ENCODE results near the gene FBXW7. TPM values are rescaled to one million over a fixed set of nuclear protein-coding genes. Genes with fewer than 3 reads are reported as not detected.

FBXW7 gene
- polyA plus RNA-seq, 1 of the 3 experiments (the other 2 are of a cell fraction): 7.7 TPM

GRCh38 chr4:152369203-152369901 is 166.5 kb downstream of the FBXW7 start:
- H3K9ac ChIP-seq: no peak overlapping the region

GRCh38 chr4:152368001-152368400 is 167.9 kb downstream of the FBXW7 start:
- Histone ChIP-seq H2AFZ (ENCODE audit: low read depth) (no peak overlapping the region), H3K4me1 (ENCODE audit: control insufficient read depth in 1 of 2, insufficient read depth in 2 of 2, low read depth in 1 of 2, low read length in 1 of 2) (peaks cover 0 to 6% of the 10 kb centered on the region in 2 experiments; a peak in 2 of 4 replicates), H3K27me3 (ENCODE audit: insufficient read depth) (no peaks in the 10 kb centered on the region), H3K4me2 (no peak overlapping the region), H3K9ac (no peak overlapping the region), H3F3A (replicated peaks; ENCODE audit: insufficient read depth) (peaks cover 8% of the 10 kb centered on the region), H3K9me3 (no peaks in the 10 kb centered on the region; the same call in 1 of the 2 replicates), H3K27ac (ENCODE audit: low read depth in 2 of 2, low read length in 1 of 2) (no peak overlapping the region), H3K4me3 (ENCODE audit: low read depth in 2 of 2, low read length in 1 of 2) (no peak overlapping the region), H4K20me1 (ENCODE audit: insufficient read depth) (no peaks in the 10 kb centered on the region; the same call in 1 of the 2 replicates), H3K9me2 (no peaks in the 10 kb centered on the region), H3K79me2 (ENCODE audit: insufficient read depth) (peaks cover 12% of the 10 kb centered on the region; the same call in 1 of the 2 replicates), H3K36me3 (replicated peaks in 1 of 2; ENCODE audit: control insufficient read depth in 1 of 2, insufficient read depth in 2 of 2, low read length in 1 of 2) (peaks cover 0 to 3% of the 10 kb centered on the region in 2 experiments)
- CTCF ChIA-PET: interaction anchor here (0.8 to 1.1 kb wide), 2 partner anchors 11 to 29 kb away, joined by 3 to 4 read pairs; no protein-coding TSS in a partner anchor
- TF ChIP-seq RXRA (IDR thresholded peaks at IDR 0.05; ENCODE audit: borderline replicate concordance, low read depth) (no peak), YY1 (IDR thresholded peaks at IDR 0.05; ENCODE audit: low read depth) (no peak), SIN3A (IDR thresholded peaks at IDR 0.05; ENCODE audit: borderline replicate concordance, low read depth, low read length) (no peak), JUND (IDR thresholded peaks at IDR 0.05) (no peak), ELF1 (IDR thresholded peaks at IDR 0.05) (no peak), MEF2A (IDR thresholded peaks at IDR 0.05; ENCODE audit: borderline replicate concordance, low read depth) (no peak), RCOR1 (IDR thresholded peaks at IDR 0.05; ENCODE audit: low read length) (no peak), SMC3 (IDR thresholded peaks at IDR 0.05; ENCODE audit: low read depth, low read length) (no peak), FOXJ3 (CRISPR knock-in tag; IDR thresholded peaks at IDR 0.05) (no peak), EZH2phosphoT487 (IDR thresholded peaks at IDR 0.05; ENCODE audit: borderline replicate concordance, low read depth) (no peak), RFX5 (IDR thresholded peaks at IDR 0.05; ENCODE audit: low read length) (no peak), FOSL2 (IDR thresholded peaks at IDR 0.05; ENCODE audit: borderline replicate concordance, low read depth) (no peak), TAF1 (IDR thresholded peaks at IDR 0.05; ENCODE audit: borderline replicate concordance, low read depth, low read length) (no peak), GABPA (IDR thresholded peaks at IDR 0.05; ENCODE audit: low read depth) (no peak)
- DNase-seq: no peak
- WGBS (ENCODE audit: low lambda C conversion rate): 94% methylated on average over 3 of the region's 3 CpGs
- POLR2A ChIA-PET: no interaction called here

More at GRCh38 chr4:152369203-152369901, 166.5 kb downstream of the FBXW7 start:
- no peaks in the 10 kb centered on the region for H3K9me2 ChIP-seq
- H3K27me3 ChIP-seq (ENCODE audit: insufficient read depth): no peaks in the 10 kb centered on the region
- H3F3A ChIP-seq (replicated peaks; ENCODE audit: insufficient read depth): peaks cover 1% of the 10 kb centered on the region
- H4K20me1 ChIP-seq (ENCODE audit: insufficient read depth): no peaks in the 10 kb centered on the region
- H2AFZ ChIP-seq (ENCODE audit: low read depth): no peak overlapping the region
- H3K36me3 ChIP-seq (replicated peaks in 1 of 2; ENCODE audit: control insufficient read depth in 1 of 2, insufficient read depth in 2 of 2, low read length in 1 of 2): peaks cover 0 to 3% of the 10 kb centered on the region in 2 experiments
- POLR2A ChIA-PET: no interaction called here
- 92% methylated on average over 8 of the region's 8 CpGs for WGBS (ENCODE audit: low lambda C conversion rate)
- H3K9me3 ChIP-seq: no peaks in the 10 kb centered on the region; the same call in 1 of the 2 replicates
- no peak overlapping the region for H3K27ac ChIP-seq (ENCODE audit: low read depth in 2 of 2, low read length in 1 of 2)
- H3K79me2 ChIP-seq (ENCODE audit: insufficient read depth): peaks cover 15% of the 10 kb centered on the region; the same call in 1 of the 2 replicates
- H3K4me2 ChIP-seq: no peak overlapping the region
- no peaks in the 10 kb centered on the region; a peak in 1 of 4 replicates for H3K4me1 ChIP-seq (ENCODE audit: control insufficient read depth in 1 of 2, insufficient read depth in 2 of 2, low read depth in 1 of 2, low read length in 1 of 2)
- no peak for TF ChIP-seq RCOR1 (IDR thresholded peaks at IDR 0.05; ENCODE audit: low read length)
- TF ChIP-seq MEF2A (IDR thresholded peaks at IDR 0.05; ENCODE audit: borderline replicate concordance, low read depth): no peak
- DNase-seq: no peak
- no peak overlapping the region for H3K4me3 ChIP-seq (ENCODE audit: low read depth in 2 of 2, low read length in 1 of 2)
- CTCF ChIA-PET: interaction anchor here (0.6 to 2.0 kb wide), 14 partner anchors 9 to 1266 kb away, joined by 3 to 10 read pairs (median 3); no protein-coding TSS in a partner anchor
